PC-9 (cell line): ENCODE data around the gene ACSM5.

Experiments
- CTCF ChIP-seq: fragments of 200-600 bp; sonication (generic); conservative IDR thresholded peaks from 2 replicates; pipeline ENCODE4 v1.6.1; 2017; ENCODE audit warnings: mixed run types, antibody characterized with exemption, mild to moderate bottlenecking, moderate library complexity
- EZH2 ChIP-seq: fragments of 200-600 bp; sonication (generic); IDR thresholded peaks from 2 replicates; pipeline ENCODE4 v1.8.0; 2017; ENCODE audit warnings: antibody characterized with exemption, low read depth

GRCh38 chr16:20409398-20410120, at the start of gene ACSM5:
- no peak for TF ChIP-seq EZH2
- TF ChIP-seq CTCF = no peak
